Endothelial cell of hepatic sinusoid (primary cell): ENCODE measurements around the gene FBH1.
"Not testable (repeated sequence)": the region's sequence is repeated elsewhere in the genome, so short reads cannot be mapped to it uniquely, and the experiment has no call there.

Source experiments
- in situ Hi-C: cut with HindIII; loops from 2 replicates; pipeline ENCODE4 v1.10.0; 2017; ENCODE audit warnings: low sequenced_read_pairs

Gene FBH1

DNA sequence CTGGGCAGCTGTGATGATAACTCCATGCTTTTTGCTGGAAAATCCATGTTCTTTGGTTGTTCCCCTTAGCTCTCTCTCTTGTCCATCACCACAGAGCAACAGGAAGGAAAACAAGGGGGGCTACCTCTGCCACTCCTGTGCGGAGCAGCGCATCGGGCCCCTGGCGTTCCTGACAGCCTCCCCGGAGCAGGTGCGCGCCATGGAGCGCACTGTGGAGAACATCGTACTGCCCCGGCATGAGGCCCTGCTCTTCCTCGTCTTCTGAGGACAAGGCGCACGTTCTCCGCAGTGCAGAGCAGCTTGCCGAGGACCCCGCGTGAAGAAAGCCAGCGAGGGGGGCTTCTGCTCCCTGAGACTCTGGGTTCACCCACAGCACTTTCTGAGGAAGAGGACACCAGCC is 47.0 kb downstream of the FBH1 start:
- in situ Hi-C loops: no loop called here

- in situ Hi-C loops: no loop called here
Measured at GRCh38 chr10:5938291-5938690, 48.2 kb downstream of the FBH1 start.

DNA sequence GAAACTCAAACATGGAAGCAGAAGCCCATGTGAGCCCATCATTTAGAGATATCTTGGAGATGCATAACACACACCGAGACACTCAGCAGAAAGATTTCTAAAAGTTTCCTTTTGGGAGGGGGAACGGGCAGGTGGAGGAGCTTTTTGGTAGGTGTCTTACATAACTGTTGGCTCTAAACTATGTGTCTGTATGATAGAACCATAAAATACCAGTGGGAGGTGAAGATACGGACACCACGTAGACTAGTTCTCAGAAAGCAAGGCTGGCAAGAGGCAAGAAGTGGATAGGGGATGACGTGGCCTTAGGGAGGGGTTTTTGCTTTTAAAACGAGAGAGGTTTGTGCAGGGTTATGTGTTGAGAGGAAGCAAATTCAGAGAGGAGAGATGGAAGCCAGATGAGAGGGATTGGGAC is 50.8 kb downstream of the FBH1 start:
- in situ Hi-C loops: no loop called here

DNA sequence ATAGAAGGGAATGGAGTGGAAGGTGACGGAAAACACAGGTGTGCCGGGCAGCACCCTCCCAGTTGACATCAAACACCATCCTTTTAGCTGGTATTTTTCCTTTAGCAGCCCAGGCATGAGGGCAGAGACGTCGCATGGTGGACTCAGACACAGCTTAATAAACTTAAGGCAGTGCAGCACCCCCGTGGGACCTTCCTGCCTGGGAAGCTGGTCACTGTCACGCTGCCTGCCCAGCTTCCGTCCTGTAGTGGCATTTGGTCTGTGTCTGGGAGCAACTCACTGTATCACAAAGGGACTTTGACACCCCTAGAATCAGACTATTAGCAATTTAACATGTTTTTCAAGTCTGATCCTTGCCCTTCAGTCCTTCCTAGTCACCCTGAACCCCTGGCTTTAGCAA is 51.5 kb downstream of the FBH1 start:
- in situ Hi-C loops: no loop called here

GRCh38 chr10:5942001-5942400 is 52.0 kb downstream of the FBH1 start:
- in situ Hi-C loops: no loop called here

DNA sequence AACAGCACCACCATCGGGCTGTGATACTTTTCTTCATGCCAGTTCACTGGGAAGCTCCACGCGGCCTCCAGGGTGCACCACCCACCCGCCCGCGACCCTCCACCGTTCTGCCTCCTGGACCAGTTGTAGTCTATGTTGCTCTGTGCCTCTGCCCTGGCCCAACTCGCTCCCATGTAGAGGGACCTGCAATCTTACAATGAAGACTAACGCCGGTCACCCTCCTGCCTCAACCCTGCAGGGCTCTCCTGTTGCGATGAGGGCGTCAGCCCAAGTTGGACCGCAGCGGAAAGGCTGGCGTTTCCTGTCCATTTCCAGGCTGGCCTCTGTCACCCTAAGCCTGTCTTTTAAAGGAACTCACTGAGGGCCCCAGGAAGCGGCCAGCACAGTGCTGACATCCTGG is 52.4 kb downstream of the FBH1 start:
- in situ Hi-C loops: no loop called here

DNA sequence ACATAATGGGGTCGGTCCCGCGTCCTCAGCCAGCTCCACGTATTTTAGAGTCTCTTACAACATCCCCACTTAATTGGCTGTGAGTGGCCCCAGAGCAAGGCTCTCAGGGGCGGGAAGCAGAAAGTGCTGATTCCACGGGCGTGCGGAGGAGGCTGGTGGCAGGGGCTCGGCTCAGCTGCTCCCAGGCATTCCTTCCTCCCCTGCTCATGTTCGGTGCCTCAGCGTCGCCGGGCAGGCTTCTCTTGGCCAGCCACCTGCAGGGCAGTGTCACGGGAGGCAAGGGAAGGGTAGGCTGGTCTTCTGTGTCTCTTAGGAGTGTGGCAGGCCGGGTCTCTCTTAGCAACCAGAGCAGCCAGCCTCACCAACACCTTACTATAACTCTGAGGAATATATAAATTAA is 53.5 kb downstream of the FBH1 start:
- in situ Hi-C loops: no loop called here

GRCh38 chr10:5944389-5945189 is 54.5 kb downstream of the FBH1 start:
- in situ Hi-C loops: no loop called here

DNA sequence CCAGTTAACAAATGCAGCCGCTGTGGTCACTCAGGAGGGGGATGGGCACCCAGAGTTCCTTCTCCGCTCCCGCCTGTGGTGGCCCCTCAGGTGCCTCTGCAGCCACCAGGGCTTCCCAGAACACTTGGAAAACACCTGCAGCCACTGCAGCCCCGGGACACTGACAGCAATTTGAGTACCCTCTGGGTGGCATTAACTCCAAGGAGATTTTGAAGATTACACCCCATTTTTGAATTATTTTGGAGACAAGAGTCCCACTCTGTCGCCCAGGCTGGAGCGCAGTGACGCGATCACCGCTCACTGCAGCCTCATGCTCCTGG is 55.1 kb downstream of the FBH1 start:
- in situ Hi-C loops: no loop called here

GRCh38 chr10:5945561-5946418 is 55.7 kb downstream of the FBH1 start:
- in situ Hi-C loops: no loop called here

GRCh38 chr10:5946419-5946775 is 56.4 kb downstream of the FBH1 start:
- in situ Hi-C loops: not testable (repeated sequence)

DNA sequence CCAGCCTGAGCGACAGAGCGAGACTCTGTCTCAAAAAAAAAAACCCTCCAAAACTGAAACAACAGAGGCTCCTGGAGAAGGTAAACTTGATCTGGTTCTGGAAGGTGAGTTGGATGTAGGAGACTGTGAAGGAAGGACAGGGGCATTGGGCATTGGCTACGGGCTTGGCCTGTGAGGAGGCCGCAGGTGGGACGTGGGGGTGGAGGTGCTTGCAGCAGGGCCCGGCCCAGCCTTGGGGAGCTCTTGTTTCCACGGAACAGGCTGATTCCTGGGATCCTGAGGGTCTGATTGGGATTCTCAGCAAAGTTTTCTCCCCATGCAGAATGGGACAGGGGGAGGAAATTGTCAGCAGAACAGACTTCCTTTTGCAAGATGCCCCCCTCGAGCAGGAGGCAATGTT is 56.7 kb downstream of the FBH1 start:
- in situ Hi-C loops: no loop called here

DNA sequence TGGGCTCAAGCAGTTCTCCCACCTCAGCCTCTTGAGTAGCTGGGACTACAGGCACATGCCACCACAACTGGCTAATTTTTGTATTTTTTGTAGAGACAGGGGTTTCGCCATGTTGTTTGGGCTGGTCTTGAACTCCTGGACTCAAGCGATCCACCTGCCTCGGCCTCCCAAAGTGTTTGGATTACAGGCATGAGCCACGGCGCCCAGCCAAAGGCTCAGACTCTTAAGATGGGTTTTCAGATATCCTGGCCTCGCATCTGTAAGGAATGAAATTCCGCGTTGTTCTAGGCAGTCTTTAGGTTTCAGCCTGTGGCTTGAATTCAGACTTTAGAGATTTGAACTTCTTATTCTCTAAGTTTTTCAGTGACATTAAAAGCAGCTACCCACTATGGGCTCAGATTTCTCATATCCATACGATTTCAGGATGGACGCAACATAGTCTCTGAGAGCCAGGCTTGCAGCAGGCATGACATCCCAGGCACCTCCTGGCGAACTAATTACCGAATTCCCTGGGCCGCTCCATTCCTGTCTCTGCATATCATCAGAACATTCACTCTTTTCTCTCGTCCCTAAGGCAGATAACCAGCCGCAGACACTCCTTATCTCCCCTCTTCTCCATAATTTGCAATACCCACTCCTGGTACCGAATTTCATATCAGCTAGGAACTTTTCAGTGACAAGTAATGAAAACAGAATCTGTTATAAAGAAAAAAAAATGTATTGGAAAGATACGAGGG is 57.6 kb downstream of the FBH1 start:
- in situ Hi-C loops: no loop called here

GRCh38 chr10:5948208-5948585 is 58.2 kb downstream of the FBH1 start:
- in situ Hi-C loops: no loop called here

DNA sequence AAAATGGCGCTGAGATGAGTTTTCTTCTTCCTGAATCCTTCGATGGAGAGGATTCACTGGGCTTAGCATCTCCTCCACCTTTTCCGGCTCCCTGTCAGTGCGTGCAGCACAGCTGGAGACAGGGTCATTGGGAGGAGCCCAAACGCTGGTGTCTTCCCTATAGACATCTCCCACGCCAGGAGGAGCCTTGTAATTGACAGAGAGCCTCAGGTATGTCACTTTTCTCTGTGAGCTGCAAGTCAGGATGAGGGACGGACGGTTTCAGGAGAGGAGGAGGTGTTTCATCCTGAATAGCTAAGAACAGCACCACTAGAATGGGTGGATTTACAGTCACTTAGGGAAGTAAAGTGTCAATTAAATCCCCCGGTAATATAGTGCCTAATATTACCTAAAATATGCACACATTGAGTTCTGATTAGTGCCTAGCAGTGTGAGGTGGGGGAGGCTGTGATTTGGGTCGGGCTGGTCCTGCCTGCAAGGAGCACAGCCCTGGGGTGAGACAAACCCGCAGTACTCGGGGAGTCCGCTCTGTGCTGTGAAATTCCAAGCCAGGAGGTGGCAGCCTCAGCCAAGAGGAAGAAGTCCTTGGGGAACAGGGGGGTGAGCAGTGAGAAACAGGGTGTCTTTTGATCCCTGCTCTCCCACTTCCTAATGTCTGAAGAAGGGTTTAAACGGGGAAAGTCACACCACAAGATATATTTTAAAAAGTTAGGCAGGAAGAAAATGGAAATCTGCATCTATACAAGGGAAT is 59.1 kb downstream of the FBH1 start:
- in situ Hi-C loops: no loop called here

GRCh38 chr10:5951167-5951711 is 61.2 kb downstream of the FBH1 start:
- in situ Hi-C loops: no loop called here

GRCh38 chr10:5951721-5952407 is 61.8 kb downstream of the FBH1 start:
- in situ Hi-C loops: no loop called here

DNA sequence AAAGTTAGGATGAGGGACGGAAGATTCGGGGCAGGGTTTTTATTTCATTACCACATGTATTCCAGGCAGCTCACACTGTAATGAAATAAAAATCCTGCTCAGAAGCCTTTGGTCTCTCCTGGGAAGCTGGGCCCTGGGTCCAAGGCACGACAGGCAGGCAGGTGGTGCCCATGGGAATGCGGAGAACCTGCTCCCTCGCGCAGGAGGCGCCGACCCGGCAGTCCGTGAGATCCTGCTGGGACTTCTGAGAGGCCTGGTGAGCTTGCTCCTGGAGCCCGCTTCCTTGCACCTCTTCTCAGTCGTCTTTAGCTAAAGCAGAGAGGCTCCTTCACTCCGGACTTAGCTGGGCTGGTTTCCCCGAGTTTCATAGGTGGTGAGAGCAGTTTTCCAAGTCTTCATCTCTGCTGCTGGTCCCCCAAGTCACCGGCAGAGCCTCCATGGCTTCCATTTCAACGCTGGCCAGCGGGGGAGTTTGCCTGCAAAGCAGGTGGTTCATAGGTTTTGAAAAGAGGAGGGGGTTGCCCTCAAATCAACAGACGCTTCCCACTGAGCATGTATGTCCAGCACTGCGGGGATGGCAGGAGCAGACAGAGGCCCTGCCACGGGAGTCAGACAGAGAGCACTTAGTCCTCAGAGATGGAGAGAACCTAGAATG is 62.8 kb downstream of the FBH1 start:
- in situ Hi-C loops: no loop called here

DNA sequence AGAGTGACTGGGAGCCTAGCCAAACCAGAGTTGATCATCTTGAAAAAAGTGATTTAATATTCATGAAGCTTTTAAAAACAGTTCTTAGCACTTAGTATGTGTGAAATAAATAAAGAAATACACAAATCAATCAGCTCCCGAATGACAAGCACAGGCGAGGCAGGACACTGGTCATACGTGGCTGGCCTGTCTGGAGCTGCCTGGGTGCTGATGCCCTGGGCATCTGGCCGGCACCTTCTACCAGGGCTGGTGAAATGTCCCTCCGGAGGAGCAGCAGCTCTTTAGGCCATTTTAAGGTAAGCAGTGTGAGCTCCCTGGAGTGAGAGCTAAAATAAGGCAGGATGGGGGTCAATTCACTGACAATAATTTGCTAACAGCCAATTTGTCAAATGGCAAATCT is 63.6 kb downstream of the FBH1 start:
- in situ Hi-C loops: no loop called here
